ENCODE measurements around the gene RANBP10.

RANBP10 gene

DNA sequence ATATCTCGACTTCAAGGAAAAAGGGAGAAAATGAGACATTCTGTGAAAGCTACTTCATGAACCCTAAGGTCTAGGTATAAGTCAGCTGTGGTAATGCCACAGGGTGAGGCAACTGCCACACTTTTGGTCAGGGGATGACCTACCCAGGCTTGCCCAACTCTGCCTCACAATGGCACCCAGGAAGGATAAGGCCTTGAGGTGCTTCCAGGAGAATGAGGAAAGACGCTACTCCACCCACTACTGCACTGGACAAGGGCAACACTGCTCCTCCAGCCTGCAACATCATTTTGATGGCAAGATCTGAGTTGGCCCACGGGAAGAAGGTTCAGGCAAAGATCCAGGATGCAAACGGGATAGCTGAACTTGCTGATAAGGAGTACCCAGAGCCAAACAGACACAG, 65.2 kb downstream of the RANBP10 start:
- no peak for DNase-seq

DNA sequence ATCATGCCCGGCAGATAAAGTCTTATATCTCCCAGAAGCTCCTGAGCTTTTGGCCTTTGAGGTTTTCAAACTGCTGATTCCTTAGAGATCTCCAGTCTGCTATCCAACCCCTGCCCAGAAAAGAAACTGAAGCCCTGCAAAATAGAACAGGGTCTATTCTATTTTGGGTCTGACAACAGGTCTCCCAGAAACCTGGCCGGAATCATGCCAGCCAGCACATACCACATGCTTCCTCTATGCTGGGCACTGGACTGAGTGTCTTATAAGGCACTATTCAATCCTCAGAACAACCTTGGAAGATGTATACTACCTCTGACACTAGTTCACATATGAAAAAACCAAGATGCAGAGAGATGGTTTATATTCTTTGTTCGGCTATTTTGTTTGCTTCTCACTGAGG, 66.0 kb downstream of the RANBP10 start:
- DNase-seq, result no peak

DNA sequence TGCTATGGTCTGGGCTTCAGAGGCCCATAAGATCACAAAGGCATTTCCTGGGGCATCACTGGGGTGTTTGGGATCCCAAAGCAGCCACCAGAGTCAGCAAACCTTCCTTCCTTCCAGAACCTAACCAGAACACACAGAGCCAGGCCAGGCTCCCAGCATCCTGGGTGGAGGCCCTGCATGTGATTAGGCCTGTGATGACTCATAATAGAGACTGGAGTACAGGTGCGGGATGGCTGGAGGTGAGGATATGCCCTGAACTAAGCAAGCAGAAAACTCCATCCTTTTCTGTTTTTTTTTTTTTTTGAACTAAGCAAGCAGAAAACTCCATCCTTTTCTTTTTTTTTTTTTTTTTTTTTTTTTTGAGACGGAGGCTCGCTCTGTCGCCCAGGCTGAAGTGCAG, 69.5 kb downstream of the RANBP10 start:
- DNase-seq, result no peak

DNA sequence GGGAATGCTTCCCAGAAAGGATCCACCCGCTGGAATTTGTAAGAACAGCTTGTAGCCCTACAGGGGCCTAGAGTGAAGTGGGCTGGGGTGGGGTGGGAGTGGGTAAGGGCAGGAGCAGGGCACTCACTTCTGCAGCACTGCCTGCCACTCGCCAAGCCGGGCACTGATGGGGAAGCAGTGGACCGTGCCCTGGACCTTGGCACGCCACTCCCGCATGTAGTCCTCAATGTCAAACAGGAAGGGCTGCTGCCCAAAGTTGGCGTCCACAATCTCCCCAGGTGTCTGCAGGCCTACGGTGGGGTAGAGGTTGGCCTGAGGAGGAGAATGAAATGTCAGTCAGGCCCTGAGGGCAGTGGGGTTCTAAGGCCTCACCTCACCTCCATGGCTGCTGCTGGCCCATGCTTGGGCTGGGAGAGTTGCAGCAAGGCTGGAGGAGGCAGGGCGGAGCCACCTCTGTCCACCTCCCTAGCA, 71.6 kb downstream of the RANBP10 start:
- no peak for DNase-seq

DNA sequence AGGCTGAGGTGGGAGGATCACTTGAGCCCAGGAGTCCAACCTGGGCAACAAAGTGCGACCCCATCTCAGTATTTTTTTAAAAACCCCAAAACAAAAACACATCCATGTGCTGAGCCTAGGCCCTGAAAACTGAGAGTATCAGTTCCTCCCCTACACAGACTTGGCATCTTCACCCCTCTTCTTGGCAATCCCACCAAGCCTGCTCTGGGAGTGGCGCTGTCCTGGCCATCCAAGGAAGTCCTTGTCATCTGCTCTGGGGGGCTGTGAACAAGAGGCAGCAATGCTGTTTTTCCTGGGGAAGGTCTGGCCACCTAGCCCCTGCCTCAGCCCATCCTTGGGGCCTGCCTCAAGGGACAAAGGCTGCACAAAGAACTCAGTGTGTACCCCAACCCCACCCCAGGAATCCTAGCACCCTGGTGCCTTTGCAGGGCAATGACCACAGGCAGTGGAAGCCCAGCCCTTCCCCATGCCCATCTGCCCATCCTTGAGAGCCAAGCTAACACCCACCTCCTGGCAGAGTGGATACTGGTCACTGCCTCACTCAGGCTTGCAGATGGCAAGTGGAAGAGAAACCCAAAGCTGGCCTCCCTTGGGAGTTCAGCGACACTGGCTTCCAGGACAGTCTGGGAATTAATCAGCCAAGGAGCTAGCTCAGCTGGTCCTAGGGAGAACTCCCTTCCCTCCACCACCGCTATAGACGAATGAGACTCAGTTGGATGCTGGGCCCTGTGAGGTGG, 72.5 kb downstream of the RANBP10 start:
- no peak for DNase-seq

DNA sequence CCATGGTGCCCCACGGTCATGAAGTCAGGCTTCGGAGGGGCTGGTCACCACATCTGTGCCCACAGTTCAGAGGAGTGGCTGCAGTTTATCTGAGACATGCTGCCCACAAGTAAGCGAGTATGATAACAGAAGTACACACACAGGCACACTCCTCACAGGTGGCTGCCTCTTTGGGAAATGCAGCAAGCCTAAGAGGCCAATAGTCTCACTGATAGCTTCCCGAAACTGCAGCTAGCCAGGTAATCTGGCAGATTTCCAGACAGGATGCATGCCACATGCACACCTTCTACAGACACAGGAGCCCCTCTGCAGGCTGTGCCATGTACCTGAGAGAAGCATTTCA, 74.6 kb downstream of the RANBP10 start:
- no peak for DNase-seq

DNA sequence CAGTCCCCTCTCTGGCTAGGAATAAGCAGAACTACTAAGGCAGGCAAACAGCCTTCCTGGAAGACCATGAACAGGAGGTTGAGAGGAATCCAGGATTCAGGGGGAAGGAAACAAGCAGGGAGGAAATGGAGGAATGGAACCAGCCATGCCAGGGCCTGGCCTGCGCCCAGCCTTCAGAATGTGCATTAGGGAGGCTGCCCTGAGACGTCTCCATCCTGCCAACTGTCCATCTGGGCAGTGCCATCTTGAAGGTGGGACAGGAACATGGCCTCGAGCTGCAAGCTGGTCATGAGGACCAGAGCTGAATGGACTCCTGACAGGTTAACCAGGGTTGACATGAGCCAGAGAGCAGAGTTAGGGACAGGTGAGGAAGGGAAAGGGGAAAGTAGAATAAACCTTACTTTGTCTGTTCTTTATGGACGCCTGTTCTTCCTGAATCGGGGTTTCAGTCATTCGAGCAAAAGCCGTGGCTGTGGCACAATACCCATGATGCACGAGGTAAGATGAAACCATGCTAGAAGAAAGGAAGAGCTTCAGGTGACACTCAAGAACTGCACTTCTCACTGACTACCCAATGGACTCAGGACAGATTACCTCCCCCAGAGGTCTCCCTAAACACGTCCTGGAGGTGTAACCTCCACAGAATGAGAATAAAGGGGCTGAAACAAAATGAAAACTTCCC, 75.1 kb downstream of the RANBP10 start:
- DNase-seq, result no peak

DNA sequence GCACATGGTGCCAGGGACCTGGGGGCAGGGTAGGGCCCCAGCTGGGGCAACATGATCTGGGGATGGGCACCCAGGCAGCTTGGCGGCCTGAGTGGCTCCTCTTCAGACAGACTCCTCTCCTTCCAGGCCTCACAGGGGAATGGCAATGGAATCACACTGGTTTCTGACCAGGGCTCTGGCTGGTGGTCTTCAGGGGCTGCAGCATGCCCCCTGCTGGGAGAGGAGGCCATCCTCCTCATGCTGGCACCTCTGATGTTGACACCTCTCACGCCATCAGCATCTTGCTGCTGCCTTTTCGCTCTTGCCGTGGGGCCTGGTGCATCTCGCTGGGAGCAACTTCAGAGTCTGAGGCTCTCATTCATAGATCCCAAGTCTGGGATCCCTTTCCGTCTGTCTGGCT, 76.0 kb downstream of the RANBP10 start:
- DNase-seq, result no peak

DNA sequence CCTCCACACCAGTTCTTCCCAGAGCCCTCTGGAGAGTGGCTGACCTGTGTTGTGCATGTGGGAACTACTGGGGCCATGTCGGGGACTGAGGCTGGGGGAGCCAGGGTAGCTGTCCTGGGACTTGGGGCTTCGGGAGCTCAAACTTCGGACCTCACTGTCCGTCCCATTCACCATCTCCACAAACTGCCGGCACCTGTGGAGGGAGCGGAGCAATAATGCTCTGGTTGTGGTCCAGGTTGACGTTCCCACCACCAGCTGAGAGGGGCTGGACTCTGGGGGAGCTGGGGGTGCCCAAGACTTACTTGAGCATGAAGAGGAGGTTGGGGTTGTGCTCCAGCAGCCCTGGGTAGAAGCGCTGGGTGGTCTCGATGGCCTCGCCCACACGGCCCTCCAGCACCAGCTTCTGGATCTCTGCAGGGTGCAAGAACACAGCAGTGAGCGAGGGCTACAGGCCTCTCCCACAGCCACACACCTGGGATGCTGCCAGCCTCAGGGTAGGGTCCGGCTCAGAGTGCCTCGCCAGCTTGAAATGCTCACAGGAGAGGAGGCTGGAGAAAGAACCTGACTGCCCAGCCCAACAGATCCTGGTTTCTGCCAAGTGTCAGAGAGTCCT, 76.6 kb downstream of the RANBP10 start:
- no peak for DNase-seq

DNA sequence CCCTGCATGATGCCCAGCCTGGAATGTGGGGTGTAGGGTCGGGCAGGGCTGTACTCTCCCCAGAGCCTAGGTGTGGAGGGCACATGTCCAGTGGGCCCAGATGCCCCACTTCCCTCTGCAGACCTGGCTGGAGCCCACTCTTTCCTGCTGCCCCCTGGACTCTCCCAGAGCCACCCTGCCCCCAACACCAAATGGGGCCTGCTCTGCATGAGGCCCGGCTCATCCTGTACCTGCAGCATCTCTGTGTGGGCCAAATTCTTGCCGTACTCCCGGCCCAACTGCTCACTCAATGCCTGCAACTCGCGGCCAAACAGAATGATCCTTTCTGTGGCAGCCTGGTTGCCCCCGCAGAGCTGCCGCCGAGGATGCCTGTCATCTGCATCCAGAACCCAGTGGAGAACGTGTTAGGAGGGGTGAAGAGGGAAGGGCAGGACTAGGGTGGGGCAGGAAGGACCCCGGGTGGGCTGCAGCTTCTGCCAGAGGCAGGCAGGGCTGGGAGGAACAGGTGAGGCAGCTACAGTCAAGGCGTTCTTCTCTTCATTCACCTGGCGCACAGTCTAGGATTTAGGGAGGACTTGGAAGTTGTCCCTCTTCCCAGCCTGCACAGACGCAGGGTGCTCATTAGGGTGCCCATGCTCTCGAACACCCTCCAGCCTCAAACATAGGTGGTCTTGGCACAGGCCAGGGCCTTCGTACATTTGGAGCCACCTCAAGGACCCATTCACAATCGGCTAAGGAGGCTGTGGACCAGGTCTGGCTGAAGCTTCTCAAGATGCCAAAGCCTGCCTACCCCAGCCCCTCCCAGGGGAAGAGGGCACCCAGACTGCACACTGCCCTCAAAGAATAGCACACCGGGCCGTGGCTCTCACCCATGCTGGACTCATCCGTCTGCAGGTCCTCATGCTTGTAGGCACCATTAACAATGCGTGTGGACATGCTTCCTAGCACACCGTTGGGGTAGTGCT, 78.6 kb downstream of the RANBP10 start:
- no peak for DNase-seq

DNA sequence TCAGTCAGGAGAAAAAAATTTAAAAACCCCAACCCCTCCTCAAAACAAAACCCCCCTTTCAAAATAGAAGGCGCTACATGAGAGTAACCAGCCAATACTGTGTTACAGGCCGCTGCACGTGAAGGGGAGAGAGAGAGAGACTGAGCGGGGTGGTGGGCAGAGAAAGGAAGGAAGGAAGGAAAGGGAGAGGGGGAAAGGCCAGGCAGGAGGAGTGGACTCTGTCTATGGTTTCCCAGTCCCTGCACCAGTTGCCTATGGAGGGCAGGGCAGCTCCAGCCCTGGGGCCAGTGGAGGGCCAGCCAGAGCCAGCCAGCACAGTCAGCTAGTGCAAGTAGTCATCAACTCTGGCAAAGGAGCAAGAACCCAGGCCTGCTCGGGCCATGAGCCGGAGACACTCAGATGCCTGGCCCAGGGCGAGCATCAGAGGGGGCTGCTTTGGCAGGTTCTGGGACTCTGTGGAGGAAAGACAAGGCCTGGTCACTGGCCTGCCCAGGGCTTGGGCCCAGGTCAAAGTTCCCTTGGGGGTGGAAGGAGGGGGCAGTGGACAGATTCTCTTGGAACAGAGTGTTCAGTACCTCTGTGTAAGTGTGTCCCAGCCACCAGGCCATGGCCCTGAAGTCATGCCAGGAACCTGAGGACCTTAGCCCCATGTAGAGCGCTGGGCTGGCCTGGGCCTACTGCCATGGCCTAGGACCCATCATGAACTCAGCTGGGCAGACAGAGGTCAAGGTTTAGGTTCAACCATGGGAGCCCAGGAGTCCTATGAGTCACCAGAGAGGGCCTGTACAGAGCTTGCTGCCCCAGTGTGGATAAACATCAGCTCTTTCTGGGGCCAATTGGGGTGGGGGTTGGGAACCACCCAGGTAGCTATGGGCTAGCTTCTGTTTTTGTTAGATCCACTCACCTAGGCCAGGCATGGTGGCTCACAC, 80.0 kb downstream of the RANBP10 start:
- DNase-seq, result no peak

DNA sequence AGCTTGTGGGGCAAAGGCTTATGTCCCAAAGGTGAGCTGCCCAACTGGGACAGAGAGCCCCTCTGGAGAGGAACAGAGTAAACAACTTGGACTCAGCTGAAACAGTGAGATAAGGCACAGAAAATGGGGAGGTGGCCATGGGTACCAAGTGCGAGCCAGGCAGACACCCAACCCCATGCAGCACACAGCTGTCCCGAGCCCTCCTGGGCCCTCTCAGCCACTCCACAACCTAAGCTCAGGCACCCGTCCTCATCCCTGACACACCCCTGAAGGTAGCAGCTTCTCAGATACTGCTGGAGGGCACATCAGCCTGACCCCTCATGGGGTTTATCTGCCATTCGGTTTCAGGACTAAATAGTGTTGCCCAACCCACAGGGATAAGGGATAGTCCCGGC, 82.5 kb downstream of the RANBP10 start:
- no peak for DNase-seq

DNA sequence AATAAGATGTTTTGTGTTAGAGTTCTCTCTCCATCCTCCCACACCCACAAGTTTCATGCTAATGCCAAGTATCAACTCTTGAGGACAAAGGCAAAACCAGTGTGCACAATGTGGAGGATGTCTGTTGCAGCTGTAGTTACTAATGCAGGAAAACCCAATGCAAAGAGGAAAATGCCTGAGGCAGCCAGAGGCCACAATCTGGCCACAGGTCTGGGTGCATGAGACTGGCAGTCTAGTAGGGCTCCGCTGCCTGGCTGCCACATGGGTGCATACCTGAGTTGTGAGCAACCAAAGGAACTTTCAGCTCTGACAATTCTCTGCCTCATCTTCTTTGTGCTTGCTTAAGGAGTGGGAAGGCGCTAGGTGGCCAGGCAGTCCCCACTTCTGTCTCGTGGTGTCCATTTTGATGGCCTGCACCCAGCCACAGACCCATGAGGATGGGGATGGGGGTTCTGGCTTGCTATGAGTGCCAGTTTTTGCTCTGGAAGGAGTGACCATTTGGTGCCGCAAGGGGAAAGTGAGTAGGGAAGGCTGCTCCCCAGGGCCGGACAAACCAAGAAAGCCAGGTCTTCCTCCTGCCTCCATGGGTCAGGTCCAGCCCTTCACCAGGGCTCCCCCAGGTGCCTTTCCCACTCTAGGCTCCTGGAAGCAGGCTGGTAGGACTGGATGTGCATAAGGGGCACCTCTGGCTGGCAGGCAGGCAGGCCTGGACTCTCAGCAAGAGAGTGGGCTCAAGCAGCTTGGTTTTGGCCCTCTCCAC, 83.0 kb downstream of the RANBP10 start:
- peak; percentile 37 for DNase-seq

DNA sequence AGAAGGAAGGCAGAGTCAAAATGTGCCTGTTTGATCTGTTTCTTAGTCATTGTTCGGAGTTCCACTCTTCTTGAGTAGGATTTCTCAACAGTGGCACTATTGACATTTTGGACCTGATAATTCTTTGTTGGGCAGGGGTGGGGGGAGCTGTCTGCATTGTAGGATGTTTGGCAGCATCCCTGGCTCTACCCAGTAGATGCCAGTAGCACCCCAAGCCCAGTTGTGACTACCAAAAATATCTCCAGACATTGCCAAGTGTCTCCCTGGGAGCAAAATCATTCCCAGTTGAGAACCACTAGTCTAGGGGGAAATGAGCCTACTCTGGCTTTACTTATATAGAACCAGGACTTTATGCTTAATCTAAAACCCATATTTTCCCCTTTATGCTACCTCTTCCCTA, 86.1 kb downstream of the RANBP10 start:
- DNase-seq, result no peak

DNA sequence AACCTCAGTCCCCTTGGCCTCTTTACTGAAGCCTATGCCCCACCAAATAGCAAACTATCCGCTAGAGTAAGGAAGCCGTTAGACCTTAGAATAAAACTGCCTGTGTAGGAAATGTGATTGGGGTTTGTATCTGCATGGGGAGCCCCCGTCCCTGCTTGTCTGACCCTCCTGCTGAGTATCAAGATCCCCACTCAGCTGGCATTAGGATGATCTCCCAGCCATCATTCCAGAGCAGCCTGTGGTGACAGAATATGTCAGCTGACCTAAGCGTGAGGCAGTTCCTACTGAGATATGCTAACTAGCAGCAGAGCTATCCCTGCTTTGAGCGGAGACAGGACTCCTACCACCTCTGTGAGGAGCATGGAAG, 86.6 kb downstream of the RANBP10 start:
- peak; percentile 64 for DNase-seq

DNA sequence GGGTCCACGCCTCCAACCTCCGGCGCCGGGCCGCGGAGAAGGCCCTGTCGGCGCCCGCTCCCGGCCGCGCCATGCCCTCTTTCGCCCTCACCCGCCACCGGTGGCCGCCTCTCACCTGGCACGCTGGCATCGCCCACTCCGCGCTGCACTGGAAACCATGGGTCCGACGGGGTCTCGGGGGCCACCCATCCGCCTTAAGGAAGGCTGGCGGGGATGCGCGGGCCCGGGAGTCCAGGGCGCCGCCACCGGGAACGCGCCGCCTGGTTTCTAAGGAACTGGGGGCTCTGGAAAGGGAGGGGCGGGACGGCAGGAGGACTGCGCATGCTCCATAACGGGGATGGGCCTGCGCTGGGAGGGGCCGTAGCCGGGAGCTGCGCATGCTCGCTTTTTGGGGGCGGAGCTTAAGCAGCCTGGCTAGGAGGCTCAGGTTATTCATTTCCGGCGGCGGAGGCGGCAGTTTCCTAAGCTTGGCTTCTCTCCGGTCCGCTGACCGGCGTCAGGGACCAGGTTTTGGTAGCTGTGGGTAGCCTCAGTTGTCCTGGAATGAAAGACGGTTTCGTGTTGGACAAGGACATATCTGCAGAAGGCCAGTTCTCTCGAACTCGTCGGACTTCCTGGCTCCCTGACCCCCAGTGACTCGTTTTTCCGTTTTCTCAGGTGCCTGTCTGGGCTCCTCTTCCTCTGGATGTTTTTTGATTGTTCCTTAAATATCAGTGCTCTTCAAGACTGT, 87.1 kb downstream of the RANBP10 start, which contains the start of gene GFOD2:
Gene GFOD2, minus strand, starts transcription at position 269 of the 730 bp plus-strand sequence. CDS start 33,601 bp downstream, outside the sequence.
- DNase-seq, result peak; percentile 93

DNA sequence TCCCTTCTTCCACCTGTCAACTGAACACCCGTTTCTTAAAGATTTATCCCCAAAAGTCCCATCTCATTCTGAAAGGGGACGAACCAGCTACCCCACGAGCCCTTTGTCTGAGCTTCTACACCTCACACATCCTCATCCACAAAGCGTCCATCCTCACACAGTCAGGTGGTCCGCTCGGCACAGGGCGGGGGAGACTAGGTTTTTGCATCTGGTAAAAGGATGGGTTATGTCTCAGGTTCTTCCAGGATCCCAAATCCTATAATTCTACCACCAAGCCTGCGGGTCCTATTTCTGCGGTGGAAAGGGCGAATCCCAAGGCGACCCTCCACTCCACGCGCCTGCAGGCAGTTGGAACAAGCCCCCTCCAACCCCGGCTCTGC, 87.7 kb downstream of the RANBP10 start:
- DNase-seq, result no peak

DNA sequence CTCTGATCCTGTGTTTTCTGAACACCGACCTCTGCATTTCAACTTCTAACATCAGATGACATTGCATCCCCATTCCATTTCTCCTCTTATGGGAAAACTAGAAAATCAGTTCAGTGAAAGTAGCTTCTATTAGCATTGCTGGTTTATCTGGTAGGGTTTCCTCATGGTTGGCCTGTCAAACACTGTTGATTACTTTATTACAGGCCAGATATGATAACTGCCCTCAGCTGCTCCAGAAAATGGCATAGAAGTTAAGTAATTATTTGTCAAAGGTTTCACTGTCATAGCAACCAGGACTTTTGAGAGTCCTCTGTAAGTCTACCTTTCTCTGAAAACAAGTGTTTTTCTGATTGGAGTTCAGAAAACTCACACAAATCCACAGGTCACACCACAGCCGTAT, 90.3 kb downstream of the RANBP10 start:
- no peak for DNase-seq

DNA sequence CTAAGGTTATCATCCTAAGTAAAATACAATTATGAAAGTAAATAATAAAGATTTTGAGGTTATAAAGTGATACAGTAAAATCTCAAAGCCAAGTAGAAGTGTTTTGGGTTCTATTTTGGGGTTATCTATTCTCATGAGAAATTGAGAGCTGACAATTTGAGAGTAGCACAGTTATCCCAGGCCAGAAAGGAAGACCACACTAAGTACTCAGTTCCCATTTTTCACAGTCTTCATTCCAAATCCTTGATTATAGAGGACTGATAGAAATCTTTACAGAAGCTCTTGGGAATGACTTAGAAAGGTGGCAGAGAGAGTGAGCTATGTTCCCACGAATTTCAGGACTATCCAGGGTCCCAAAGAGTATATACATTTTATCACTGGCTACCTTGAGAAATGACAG, 91.8 kb downstream of the RANBP10 start:
- DNase-seq, result no peak

DNA sequence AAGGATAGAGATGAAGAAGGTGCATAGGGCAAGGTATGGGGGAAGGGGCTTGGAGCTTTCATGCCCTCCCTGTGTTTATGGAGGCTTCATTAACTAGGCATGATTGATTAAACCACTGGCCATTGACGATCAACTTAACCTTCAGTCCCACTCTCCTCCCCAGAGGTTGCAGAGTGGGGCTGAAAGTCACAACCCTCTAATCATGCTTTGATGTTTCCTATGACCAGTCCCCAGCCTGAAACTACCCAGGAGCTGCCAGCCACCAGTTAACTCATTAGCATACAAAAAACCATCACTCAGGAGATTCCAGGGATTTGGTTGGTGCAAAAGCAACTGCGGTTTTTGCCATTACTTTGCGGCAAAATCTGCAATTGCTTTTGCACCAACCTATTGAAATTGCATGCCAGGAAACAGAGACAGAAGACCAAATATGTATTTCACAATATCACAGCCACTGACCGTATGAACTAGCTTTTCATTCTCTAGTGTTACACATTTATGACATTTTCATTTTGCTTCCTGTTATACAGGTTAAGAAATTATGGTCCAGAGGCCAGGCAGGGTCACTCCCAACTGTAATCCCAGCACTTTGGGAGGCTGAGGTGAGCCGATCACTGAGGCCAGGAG, 92.6 kb downstream of the RANBP10 start:
- DNase-seq, result no peak
